Cardiac septum (tissue), 1 donor: Measurements from ENCODE around the gene CPT2. TPM values are rescaled to one million over a fixed set of nuclear protein-coding genes. Genes with fewer than 3 reads are reported as not detected.
A peak's percentile ranks its signal among the peaks of the same experiment; 100 is the strongest.

Source experiments
- DNase-seq: peaks from one replicate; pipeline ENCODE4 v3.0.0-alpha.2; 2020; ENCODE audit warnings: low spot score
- intact Hi-C: fragments of 100-400 bp; cut with DNase I; formaldehyde crosslinking; loops from one replicate; pipeline ENCODE4 v1.14.0; 2022
- total RNA-seq: library from RNA; stranded (reverse); fragmentation: NEBNext Ultra II Directional; extraction: Animal tissue kit (Norgen Biotek cat#: 25700); gene quantifications from one replicate; pipeline ENCODE4 v1.2.1, GENCODE V29; 2021
- donor health status: DM: no; HTN: no; CAD: no.

CPT2 gene
- total RNA-seq, 1 donor from 2014 or later: 20.4 TPM

- no peak for DNase-seq
- intact Hi-C loops: no loop called here
Observed at GRCh38 chr1:53206735-53207379, 10.2 kb downstream of the CPT2 start.

- intact Hi-C loops: no loop called here
- DNase-seq: no peak
Observed at GRCh38 chr1:53207726-53208125, 11.1 kb downstream of the CPT2 start.

DNA sequence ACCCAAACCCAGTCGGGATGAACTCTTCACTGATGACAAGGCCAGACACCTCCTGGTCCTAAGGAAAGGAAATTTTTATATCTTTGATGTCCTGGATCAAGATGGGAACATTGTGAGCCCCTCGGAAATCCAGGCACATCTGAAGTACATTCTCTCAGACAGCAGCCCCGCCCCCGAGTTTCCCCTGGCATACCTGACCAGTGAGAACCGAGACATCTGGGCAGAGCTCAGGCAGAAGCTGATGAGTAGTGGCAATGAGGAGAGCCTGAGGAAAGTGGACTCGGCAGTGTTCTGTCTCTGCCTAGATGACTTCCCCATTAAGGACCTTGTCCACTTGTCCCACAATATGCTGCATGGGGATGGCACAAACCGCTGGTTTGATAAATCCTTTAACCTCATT, 13.7 kb downstream of the CPT2 start:
- intact Hi-C loops: no loop called here
- no peak for DNase-seq

- DNase-seq: no peak
- intact Hi-C loops: no loop called here
Observed at GRCh38 chr1:53210954-53211353, 14.3 kb downstream of the CPT2 start.

DNA sequence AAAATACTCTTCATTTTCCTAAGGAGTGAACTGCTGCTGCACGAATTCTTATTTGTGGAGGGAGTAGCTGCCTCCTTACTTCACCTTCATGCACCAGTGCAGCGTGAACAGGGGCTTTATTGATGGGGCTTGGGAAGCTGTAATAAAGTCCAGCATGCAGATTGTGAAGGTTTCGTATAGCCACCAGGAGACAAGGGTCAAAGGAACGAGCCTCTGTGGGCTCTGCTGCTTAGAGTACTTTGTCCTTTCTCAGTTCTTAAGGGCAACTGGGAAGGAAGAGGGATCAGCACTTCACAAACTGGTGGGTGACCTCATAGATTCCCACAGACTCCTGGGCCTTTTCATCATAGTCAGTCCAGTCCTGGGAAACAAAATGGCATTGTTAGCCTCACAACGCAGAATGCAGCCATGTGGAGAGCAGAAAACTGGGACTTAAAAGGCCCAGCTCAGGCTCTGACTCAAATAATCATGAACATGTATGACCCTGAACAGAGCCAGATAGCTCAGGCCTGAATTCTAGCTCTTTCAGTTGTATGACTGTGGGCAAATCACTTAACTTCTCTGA, 17.8 kb downstream of the CPT2 start:
- DNase-seq: no peak
- intact Hi-C loops: no loop called here

- intact Hi-C loops: no loop called here
- no peak for DNase-seq
Observed at GRCh38 chr1:53218201-53218600, 21.6 kb downstream of the CPT2 start.

GRCh38 chr1:53219711-53220110, 23.1 kb downstream of the CPT2 start:
- intact Hi-C loops: no loop called here

GRCh38 chr1:53220171-53220961, 23.7 kb downstream of the CPT2 start, which contains the start of gene CZIB:
CZIB (minus strand) TSS chr1:53220634; CDS start chr1:53220575, 59 bp downstream.
- intact Hi-C loops: no loop called here
- DNase-seq: peak; percentile 96

More at GRCh38 chr1:53219711-53220110, 23.1 kb downstream of the CPT2 start:
- DNase-seq: no peak

GRCh38 chr1:53220962-53221286, 24.3 kb downstream of the CPT2 start:
- DNase-seq: no peak
- intact Hi-C loops: no loop called here

GRCh38 chr1:53237638-53238037, 41.0 kb downstream of the CPT2 start:
- intact Hi-C loops: no loop called here
- DNase-seq: no peak

DNA sequence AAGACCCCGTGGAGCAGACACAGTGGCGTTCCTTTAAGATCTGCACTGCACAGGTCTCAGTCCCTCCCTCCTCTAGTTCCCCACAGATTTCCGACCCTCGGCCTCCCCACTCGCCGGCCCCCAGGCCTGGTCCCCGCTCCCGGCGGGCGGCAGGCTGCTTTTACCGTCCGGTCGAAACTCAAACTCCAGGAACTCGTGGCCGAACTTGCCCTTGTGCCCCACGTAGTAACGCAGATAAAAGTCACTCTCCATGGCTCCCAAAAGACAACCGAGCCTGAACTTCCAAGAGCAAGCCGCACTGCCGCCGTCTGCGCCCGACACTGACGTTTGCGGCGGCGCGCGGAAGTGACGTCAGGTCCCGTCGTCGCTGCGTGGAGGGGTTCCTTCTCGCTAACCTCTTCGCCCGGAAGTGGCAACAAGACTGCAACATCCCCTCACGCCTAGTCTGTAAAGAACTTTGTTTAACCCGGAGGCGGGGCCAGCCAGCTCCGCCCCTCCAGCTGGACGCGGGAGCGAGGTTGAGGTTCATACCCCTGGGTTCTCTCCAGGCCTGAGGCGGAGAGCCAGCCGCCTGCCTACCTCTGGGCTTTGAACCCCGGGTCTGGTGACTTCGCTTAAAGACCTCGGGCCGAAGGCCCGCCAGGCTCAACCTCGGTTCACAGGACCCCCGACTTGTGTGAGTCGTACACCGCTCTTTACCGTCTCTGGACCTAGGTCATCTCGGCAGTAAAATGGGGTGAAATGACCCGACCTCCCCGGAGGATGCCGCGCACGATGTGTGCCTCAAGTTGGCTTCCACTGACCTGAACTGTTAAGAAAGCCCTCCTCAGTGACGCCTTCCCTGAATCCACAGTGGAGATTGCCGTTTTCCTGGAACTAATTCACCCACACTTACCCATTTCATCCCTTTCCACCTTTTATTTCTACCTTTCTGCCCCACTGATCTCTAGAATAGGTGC, 41.9 kb downstream of the CPT2 start, which contains the start of gene MAGOH:
MAGOH (minus strand) TSS at position 322 of the 959 bp plus-strand sequence; CDS start at position 252, 70 bp downstream.
- intact Hi-C loops: no loop called here
- DNase-seq: peak; percentile 97

DNA sequence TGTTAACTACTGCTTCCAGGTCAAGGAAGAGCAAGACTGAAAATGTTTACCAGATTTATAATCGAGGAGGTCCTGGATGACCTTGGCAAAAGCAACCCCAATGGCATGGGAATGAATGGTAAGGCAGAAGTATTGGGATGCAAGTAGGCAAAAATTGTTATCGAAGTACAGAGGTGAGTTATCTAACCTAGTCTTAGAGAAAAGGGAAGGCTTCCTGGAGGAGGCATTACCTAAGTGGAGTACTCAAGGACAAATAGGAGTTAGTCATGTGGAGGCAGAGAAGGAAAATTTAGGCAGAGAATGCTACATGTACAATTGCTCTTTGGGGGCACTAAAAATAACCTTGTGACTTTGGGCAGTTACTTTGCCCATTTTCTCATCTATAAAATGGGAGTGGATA, 45.2 kb downstream of the CPT2 start:
- intact Hi-C loops: no loop called here
- no peak for DNase-seq

DNA sequence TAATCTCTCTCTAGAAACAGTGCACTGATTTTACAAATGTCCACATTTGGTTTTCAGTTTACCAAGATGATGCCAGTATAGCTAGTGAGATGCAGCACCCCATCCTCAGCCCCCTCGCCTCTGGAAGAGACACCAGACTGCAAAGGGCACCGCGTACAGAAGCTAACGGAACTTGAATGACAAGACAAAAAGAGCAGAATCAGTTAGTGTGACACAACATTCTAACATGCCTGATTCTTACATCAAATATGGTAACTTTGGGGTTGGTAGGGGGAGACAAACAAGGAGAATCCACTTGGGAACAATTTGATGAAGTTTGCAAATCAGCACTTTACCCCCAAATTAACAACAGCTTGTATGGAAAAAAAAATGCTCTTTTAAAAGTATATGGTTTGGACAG, 45.8 kb downstream of the CPT2 start:
- intact Hi-C loops: no loop called here
- DNase-seq: no peak

DNA sequence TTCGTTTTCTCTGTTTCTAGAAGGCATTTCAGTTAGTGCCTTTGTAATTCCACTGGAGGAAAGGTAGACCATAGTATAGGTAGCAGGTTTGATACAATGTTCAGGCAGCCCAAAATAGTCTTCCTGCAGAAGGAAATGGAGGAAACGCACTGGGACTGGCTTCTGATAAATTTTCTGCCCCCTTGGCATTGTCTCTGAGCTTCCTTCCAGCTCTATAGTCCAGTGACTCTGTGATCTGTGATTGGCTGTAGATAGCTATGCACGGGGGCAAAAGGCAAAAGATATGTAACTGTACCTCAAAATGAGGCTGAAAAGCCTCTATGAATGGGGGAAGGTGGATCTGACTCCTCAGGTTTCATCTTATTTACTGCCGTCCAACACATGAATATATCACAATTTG, 47.5 kb downstream of the CPT2 start:
- intact Hi-C loops: no loop called here
- DNase-seq: no peak

GRCh38 chr1:53246261-53247134, 49.9 kb downstream of the CPT2 start:
- intact Hi-C loops: no loop called here

GRCh38 chr1:53249706-53250105, 53.1 kb downstream of the CPT2 start:
- no peak for DNase-seq
- intact Hi-C loops: no loop called here

More at GRCh38 chr1:53246261-53247134, 49.9 kb downstream of the CPT2 start:
- DNase-seq: no peak

DNA sequence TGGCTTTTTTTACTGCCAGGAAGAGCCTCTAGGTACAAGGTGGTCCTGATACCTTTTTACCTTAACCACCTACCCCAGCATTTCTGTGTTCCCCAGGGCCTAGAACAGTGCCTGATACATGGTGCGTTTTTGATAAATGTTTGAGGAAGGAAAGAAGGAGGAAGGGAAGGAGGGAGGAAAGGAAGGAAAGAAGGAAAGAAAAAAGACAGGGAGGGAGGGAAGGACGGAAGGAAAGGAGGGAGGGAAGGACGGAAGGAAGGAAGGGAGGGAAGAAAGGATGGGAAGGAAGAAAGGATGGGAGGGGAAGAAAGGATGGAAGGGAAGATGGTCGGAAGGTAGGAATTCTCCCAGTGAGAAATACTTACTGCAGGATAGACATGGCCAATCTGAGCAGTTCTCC, 53.7 kb downstream of the CPT2 start:
- intact Hi-C loops: no loop called here

DNA sequence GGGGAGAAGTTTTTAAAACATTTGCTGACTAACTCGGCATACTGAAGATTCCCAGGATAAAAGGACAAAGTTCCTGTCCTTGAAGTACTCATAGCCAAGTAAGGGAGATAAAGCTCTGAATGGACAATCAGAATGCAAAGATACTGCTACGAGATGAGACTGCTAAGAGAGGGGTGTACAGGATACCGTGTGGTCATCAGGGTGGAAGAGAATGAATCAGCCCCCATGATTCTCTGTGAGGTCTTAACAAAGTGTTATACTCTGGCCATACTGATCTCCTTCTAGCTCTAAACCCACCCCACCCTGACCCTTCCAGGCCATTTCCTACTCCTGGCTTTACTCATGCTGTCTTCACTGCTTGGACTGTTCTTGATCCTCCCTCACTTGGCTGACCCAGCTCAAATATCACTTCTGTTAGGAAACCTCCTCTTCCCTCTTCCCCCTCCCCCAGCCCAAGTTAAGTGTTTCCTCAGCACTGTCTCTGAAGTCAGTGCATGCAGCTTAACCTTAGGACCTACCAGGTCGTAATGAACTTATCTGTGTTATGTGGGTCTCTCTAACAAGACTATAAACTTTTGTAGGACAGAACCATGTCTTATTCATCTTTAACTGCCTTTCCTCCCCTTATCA, 57.5 kb downstream of the CPT2 start:
- intact Hi-C loops: no loop called here
- DNase-seq: no peak

More for the DNA sequence above, 53.7 kb downstream of the CPT2 start:
- DNase-seq: no peak
